ENCODE results near the gene CPOX.

- no peak for TF ChIP-seq CTCF (IDR thresholded peaks at IDR 0.05; ENCODE audit: insufficient read depth, low read length)
- no peak for TF ChIP-seq REST (IDR thresholded peaks at IDR 0.05; ENCODE audit: insufficient replicate concordance, low read depth)
- TF ChIP-seq POLR2AphosphoS5 (IDR thresholded peaks at IDR 0.05; ENCODE audit: low read depth): no peak
Measured at GRCh38 chr3:98577178-98577895, 16.1 kb downstream of the CPOX start.

All from HL-60 (cell line).